Ishikawa (cell line): Measurements from ENCODE around the gene GRIA3.

ENCODE experiments used
- CEBPB ChIP-seq: IDR thresholded peaks from 2 replicates; pipeline ENCODE4 v1.6.1; 2012
- CREB1 ChIP-seq: IDR thresholded peaks from 2 replicates; pipeline ENCODE4 v1.6.1; 2012; ENCODE audit warnings: low read depth
- EGR1 ChIP-seq: IDR thresholded peaks from 2 replicates; pipeline ENCODE4 v1.6.1; 2012
- EP300 ChIP-seq: IDR thresholded peaks from 2 replicates; pipeline ENCODE4 v1.6.1; 2012; ENCODE audit warnings: borderline replicate concordance
- FOXM1 ChIP-seq: IDR thresholded peaks from 2 replicates; pipeline ENCODE4 v1.6.1; 2012; ENCODE audit warnings: low read depth, borderline replicate concordance
- RAD21 ChIP-seq: IDR thresholded peaks from 2 replicates; pipeline ENCODE4 v1.6.1; 2012; ENCODE audit warnings: low read depth
- TAF1 ChIP-seq: IDR thresholded peaks from 2 replicates; pipeline ENCODE4 v1.6.1; 2012; ENCODE audit warnings: low read depth, mild to moderate bottlenecking
- TCF12 ChIP-seq: IDR thresholded peaks from 2 replicates; pipeline ENCODE4 v1.6.1; 2012; ENCODE audit warnings: low read depth
- YY1 ChIP-seq: IDR thresholded peaks from 2 replicates; pipeline ENCODE4 v1.6.1; 2012; ENCODE audit warnings: low read depth
- TF ChIP-seq, protein P1 (sequence below): IDR thresholded peaks from 2 replicates; pipeline ENCODE4 v1.6.1; 2012
- TF ChIP-seq, protein P2 (sequence below): IDR thresholded peaks from 2 replicates; pipeline ENCODE4 v1.6.1; 2012
- TF ChIP-seq, protein P3 (sequence below): IDR thresholded peaks from 2 replicates; pipeline ENCODE4 v1.6.1; 2012; ENCODE audit warnings: low read depth, mild to moderate bottlenecking

DNA sequence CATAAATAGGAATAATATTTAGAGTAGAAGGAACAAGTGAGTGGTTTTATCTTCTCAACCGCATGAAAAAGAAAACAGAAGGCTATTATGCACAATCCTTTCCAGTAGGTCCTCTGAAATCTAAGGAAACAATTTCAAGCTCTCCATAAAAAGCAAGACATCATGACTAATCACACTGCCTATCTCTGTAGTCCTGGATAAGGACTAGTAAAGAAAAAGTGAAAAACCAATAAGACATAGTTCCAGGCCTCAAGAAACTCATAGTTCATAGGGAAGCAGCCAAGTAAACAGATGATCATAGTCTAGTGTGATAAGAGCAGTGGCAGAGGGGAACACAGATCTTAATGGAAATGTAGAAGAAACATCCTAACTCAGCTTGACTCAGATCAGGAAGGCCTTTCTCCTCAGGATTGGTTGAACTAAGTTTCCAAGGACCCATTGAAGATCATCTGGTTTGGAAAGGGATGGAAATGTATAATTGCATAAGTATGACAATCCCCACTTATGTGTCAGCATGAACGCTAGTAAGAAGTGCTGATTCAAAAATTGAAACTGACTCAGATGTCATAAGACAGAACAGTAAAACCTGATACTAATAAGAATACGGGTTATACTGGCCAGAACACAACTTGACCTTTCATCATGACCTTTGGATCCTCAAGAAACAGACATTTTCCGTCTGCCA is 155.3 kb downstream of the GRIA3 start:
- TF ChIP-seq, protein P1, sequence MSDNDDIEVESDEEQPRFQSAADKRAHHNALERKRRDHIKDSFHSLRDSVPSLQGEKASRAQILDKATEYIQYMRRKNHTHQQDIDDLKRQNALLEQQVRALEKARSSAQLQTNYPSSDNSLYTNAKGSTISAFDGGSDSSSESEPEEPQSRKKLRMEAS, result no peak
- TF ChIP-seq EP300 (no peak), CREB1 (no peak), EGR1 (no peak), YY1 (no peak), TAF1 (no peak), RAD21 (no peak), CEBPB (no peak), FOXM1 (no peak), TCF12 (no peak)
- TF ChIP-seq, protein P2, sequence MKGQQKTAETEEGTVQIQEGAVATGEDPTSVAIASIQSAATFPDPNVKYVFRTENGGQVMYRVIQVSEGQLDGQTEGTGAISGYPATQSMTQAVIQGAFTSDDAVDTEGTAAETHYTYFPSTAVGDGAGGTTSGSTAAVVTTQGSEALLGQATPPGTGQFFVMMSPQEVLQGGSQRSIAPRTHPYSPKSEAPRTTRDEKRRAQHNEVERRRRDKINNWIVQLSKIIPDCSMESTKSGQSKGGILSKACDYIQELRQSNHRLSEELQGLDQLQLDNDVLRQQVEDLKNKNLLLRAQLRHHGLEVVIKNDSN, result no peak
- TF ChIP-seq, protein P3, sequence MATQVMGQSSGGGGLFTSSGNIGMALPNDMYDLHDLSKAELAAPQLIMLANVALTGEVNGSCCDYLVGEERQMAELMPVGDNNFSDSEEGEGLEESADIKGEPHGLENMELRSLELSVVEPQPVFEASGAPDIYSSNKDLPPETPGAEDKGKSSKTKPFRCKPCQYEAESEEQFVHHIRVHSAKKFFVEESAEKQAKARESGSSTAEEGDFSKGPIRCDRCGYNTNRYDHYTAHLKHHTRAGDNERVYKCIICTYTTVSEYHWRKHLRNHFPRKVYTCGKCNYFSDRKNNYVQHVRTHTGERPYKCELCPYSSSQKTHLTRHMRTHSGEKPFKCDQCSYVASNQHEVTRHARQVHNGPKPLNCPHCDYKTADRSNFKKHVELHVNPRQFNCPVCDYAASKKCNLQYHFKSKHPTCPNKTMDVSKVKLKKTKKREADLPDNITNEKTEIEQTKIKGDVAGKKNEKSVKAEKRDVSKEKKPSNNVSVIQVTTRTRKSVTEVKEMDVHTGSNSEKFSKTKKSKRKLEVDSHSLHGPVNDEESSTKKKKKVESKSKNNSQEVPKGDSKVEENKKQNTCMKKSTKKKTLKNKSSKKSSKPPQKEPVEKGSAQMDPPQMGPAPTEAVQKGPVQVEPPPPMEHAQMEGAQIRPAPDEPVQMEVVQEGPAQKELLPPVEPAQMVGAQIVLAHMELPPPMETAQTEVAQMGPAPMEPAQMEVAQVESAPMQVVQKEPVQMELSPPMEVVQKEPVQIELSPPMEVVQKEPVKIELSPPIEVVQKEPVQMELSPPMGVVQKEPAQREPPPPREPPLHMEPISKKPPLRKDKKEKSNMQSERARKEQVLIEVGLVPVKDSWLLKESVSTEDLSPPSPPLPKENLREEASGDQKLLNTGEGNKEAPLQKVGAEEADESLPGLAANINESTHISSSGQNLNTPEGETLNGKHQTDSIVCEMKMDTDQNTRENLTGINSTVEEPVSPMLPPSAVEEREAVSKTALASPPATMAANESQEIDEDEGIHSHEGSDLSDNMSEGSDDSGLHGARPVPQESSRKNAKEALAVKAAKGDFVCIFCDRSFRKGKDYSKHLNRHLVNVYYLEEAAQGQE, result no peak
